HL-60 (cell line): ENCODE data around the gene PCSK5.

ENCODE experiments used
- DNase-seq, 2 experiments: peaks; one replicate each; pipeline ENCODE4 v3.0.0-alpha.2; 2010 to 2020; ENCODE audit warnings: low read depth in 1 of 2, low spot score in 1 of 2
- H3K27ac ChIP-seq: fragments of 250-450 bp; sonication (Bioruptor Pico); replicated peaks from 2 replicates; pipeline ENCODE4 v1.5.1; 2020; ENCODE audit warnings: mild to moderate bottlenecking, moderate library complexity
- H3K27me3 ChIP-seq: fragments of 250-450 bp; sonication (Bioruptor Pico); 2 replicates; pipeline ENCODE4 v1.5.1; 2021; ENCODE audit warnings: mild to moderate bottlenecking, moderate library complexity; ENCODE audit not compliant: insufficient read depth, poor library complexity, severe bottlenecking
- H3K4me3 ChIP-seq: replicated peaks from 2 replicates; pipeline ENCODE4 v1.5.1; 2011; ENCODE audit warnings: mild to moderate bottlenecking, control low read depth, low read length; ENCODE audit not compliant: insufficient read depth
- GABPA ChIP-seq: IDR thresholded peaks from 2 replicates; pipeline ENCODE4 v1.6.1; 2012; ENCODE audit warnings: low read depth
- POLR2AphosphoS5 ChIP-seq: IDR thresholded peaks from 2 replicates; pipeline ENCODE4 v1.6.1; 2012; ENCODE audit warnings: low read depth
- SPI1 ChIP-seq: IDR thresholded peaks from 2 replicates; pipeline ENCODE4 v1.6.1; 2012; ENCODE audit warnings: low read depth, mild to moderate bottlenecking, borderline replicate concordance
- TF ChIP-seq, protein P1 (sequence below): IDR thresholded peaks from 2 replicates; pipeline ENCODE4 v1.6.1; 2012; ENCODE audit warnings: low read depth; ENCODE audit not compliant: insufficient replicate concordance
- TF ChIP-seq, protein P2 (sequence below): IDR thresholded peaks from one replicate; pipeline ENCODE4 v1.5.1; 2011; ENCODE audit warnings: low read length, control low read depth, inconsistent platforms; ENCODE audit not compliant: insufficient read depth

The PCSK5 gene

DNA sequence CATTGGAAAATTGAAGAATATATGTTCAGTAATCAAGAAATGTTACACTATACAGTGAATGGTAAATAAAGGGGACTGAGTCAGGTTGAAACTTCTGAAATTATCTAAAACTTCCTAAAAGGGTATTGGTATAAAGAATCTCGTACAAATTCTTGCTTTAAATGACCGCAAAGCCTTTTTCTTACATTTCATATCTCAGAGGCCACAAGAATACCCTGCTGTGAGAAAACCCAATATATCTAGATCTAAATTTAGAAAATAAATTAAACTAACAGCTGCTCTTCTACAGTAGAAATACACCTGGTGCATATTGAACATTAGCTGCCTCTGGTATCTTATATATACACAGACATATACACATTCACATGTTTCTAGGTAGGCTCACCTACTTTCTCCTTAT lies 221.7 kb downstream of the PCSK5 start:
- TF ChIP-seq SPI1 (no peak), GABPA (no peak), POLR2AphosphoS5 (no peak)
- TF ChIP-seq, protein P1, sequence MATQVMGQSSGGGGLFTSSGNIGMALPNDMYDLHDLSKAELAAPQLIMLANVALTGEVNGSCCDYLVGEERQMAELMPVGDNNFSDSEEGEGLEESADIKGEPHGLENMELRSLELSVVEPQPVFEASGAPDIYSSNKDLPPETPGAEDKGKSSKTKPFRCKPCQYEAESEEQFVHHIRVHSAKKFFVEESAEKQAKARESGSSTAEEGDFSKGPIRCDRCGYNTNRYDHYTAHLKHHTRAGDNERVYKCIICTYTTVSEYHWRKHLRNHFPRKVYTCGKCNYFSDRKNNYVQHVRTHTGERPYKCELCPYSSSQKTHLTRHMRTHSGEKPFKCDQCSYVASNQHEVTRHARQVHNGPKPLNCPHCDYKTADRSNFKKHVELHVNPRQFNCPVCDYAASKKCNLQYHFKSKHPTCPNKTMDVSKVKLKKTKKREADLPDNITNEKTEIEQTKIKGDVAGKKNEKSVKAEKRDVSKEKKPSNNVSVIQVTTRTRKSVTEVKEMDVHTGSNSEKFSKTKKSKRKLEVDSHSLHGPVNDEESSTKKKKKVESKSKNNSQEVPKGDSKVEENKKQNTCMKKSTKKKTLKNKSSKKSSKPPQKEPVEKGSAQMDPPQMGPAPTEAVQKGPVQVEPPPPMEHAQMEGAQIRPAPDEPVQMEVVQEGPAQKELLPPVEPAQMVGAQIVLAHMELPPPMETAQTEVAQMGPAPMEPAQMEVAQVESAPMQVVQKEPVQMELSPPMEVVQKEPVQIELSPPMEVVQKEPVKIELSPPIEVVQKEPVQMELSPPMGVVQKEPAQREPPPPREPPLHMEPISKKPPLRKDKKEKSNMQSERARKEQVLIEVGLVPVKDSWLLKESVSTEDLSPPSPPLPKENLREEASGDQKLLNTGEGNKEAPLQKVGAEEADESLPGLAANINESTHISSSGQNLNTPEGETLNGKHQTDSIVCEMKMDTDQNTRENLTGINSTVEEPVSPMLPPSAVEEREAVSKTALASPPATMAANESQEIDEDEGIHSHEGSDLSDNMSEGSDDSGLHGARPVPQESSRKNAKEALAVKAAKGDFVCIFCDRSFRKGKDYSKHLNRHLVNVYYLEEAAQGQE = no peak
- TF ChIP-seq, protein P2, sequence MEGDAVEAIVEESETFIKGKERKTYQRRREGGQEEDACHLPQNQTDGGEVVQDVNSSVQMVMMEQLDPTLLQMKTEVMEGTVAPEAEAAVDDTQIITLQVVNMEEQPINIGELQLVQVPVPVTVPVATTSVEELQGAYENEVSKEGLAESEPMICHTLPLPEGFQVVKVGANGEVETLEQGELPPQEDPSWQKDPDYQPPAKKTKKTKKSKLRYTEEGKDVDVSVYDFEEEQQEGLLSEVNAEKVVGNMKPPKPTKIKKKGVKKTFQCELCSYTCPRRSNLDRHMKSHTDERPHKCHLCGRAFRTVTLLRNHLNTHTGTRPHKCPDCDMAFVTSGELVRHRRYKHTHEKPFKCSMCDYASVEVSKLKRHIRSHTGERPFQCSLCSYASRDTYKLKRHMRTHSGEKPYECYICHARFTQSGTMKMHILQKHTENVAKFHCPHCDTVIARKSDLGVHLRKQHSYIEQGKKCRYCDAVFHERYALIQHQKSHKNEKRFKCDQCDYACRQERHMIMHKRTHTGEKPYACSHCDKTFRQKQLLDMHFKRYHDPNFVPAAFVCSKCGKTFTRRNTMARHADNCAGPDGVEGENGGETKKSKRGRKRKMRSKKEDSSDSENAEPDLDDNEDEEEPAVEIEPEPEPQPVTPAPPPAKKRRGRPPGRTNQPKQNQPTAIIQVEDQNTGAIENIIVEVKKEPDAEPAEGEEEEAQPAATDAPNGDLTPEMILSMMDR = no peak
- Histone ChIP-seq H3K27me3 (no peaks in the 10 kb centered on the region), H3K4me3 (no peak overlapping the region), H3K27ac (no peak overlapping the region)
- no peak for DNase-seq

DNA sequence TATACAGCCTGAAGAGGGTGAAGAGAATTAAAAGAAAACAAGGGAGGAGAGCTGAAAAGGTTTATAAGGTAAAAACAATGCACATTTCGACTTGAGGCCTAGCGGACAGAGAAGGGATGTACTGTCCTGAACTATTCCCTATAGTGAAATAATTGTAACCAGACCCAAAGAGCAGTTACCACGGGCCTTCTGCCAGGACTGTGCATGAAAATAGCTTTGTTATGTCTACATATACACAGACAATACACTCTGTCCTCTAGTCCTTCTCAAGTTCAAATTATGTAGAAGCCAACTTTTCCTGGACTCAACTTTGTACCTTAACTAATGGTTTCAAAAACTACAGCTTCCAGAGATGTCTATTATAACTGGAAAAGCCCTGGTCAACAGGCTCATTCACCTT lies 223.7 kb downstream of the PCSK5 start:
- no peak for DNase-seq
- no peak overlapping the region for H3K27ac ChIP-seq
- H3K4me3 ChIP-seq = no peak overlapping the region
- no peak for TF ChIP-seq SPI1
- TF ChIP-seq, protein P1 = no peak
- no peak for TF ChIP-seq POLR2AphosphoS5
- TF ChIP-seq, protein P2 = no peak
- TF ChIP-seq GABPA = no peak
- no peaks in the 10 kb centered on the region for H3K27me3 ChIP-seq

DNA sequence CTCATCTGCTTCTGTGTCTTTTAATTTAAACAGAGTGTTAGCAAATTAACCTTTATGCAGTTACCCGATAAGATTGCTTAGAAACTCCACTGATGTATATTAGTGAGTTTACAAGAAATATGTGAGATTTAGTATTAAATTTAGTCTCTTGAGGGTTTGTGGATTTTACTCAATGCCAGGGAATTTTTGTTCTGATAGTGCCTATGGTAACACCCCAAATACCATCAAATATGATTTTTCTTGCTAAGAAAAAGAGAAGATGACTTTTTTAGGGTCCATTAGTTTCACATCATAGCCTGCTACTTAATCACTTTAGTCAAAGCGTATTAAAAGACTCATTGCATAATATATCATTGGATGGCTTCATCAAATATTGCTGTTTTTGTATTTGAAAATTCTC lies 224.9 kb downstream of the PCSK5 start:
- DNase-seq = no peak
- Histone ChIP-seq H3K4me3 (no peak overlapping the region), H3K27me3 (no peaks in the 10 kb centered on the region), H3K27ac (no peak overlapping the region)
- TF ChIP-seq GABPA (no peak), POLR2AphosphoS5 (no peak), SPI1 (no peak)
- TF ChIP-seq, protein P2 = no peak
- TF ChIP-seq, protein P1 = no peak
